ENCODE data around the gene KRTAP5-10. TPM values are rescaled to one million over a fixed set of nuclear protein-coding genes. Genes with fewer than 3 reads are reported as not detected.
"Not testable (repeated sequence)": the region's sequence is repeated elsewhere in the genome, so short reads cannot be mapped to it uniquely, and the experiment has no call there.

The KRTAP5-10 gene, protein sequence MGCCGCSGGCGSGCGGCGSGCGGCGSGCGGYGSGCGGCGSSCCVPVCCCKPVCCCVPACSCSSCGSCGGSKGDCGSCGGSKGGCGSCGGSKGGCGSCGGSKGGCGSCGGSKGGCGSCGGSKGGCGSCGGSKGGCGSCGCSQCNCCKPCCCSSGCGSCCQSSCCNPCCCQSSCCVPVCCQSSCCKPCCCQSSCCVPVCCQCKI
- total RNA-seq (0.14 TPM in 1 of 2 replicates, not detected in the other), polyA plus RNA-seq (0.23 and 0.34 TPM in 2 replicates)

GRCh38 chr11:71565263-71565662 lies at the start of gene KRTAP5-10:
Gene KRTAP5-10 (plus strand): TSS chr11:71565563. CDS start chr11:71565588, 25 bp downstream.
- no peak for DNase-seq (ENCODE audit: low read depth in 1 of 2, low spot score in 1 of 2)
- TF ChIP-seq, protein P1, sequence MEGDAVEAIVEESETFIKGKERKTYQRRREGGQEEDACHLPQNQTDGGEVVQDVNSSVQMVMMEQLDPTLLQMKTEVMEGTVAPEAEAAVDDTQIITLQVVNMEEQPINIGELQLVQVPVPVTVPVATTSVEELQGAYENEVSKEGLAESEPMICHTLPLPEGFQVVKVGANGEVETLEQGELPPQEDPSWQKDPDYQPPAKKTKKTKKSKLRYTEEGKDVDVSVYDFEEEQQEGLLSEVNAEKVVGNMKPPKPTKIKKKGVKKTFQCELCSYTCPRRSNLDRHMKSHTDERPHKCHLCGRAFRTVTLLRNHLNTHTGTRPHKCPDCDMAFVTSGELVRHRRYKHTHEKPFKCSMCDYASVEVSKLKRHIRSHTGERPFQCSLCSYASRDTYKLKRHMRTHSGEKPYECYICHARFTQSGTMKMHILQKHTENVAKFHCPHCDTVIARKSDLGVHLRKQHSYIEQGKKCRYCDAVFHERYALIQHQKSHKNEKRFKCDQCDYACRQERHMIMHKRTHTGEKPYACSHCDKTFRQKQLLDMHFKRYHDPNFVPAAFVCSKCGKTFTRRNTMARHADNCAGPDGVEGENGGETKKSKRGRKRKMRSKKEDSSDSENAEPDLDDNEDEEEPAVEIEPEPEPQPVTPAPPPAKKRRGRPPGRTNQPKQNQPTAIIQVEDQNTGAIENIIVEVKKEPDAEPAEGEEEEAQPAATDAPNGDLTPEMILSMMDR (IDR thresholded peaks at IDR 0.05; ENCODE audit: low read depth, low read length) = no peak
- H3K27me3 ChIP-seq = no peaks in the 10 kb centered on the region
- no peak within 1 kb of the TSS for H3K27ac ChIP-seq
- no peak within 1 kb of the TSS for H3K4me3 ChIP-seq
- no peaks in the 10 kb centered on the region for H3K36me3 ChIP-seq
- H3K9me3 ChIP-seq (ENCODE audit: low read depth) = no peaks in the 10 kb centered on the region
- no peaks in the 10 kb centered on the region for H3K4me1 ChIP-seq (ENCODE audit: low read depth)

DNA sequence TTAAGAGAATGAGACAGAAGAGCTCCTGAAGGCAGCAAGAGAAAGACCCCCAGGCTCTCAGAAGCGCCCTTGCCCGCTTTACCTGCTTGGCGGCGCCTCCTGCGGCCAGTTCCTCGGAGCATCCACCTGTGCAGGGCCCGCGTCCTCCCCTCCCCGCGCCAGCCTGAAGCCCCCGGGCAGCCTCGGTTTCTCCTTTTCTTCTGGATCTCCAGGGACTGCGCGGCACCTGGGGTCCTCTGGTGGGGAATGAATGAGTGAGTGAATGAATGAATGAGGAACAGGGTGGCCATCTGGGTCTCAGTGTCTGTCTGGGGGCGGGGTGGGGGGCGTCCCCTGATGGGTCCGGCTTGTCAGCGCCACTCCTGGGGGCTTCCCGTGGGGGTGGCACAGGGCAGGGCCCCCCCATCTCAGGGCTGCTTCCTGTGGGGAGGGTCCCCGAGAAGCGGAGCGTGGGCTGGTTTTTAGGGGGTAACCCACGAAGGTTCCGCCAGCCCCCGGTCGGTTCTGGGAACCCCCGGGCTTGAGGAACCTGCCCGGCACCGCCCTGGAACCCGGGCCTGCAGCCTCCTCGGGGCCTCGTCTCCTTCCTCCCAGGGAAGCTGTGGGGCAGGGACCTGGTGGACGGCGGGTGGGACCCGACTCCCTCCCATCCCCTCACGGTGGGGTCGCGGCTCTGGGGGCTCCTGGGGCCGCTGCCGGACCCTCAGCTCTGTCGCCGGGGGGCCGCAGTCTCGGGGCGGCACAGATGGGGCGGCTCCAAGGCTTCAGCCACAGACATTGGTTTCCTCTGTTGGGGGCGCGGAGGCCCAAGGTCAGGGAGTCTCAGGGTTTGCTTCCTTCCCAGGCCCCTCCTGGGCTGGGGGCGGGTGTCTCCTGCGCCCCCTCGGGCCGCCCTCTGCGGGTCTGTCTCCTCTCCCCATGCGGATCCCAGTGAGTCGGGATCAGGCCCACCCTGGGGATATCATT lies 46.6 kb upstream of the KRTAP5-10 start:
- no peaks in the 10 kb centered on the region for H3K36me3 ChIP-seq
- H3K27ac ChIP-seq = no peak overlapping the region
- no peaks in the 10 kb centered on the region for H3K4me1 ChIP-seq (ENCODE audit: low read depth)
- H3K9me3 ChIP-seq (ENCODE audit: low read depth) = no peaks in the 10 kb centered on the region
- no peaks in the 10 kb centered on the region for H3K27me3 ChIP-seq
- TF ChIP-seq, protein P1 (IDR thresholded peaks at IDR 0.05; ENCODE audit: low read depth, low read length) = no peak
- H3K4me3 ChIP-seq = no peak overlapping the region
- no peak for DNase-seq (ENCODE audit: low read depth in 1 of 2, low spot score in 1 of 2)

DNA sequence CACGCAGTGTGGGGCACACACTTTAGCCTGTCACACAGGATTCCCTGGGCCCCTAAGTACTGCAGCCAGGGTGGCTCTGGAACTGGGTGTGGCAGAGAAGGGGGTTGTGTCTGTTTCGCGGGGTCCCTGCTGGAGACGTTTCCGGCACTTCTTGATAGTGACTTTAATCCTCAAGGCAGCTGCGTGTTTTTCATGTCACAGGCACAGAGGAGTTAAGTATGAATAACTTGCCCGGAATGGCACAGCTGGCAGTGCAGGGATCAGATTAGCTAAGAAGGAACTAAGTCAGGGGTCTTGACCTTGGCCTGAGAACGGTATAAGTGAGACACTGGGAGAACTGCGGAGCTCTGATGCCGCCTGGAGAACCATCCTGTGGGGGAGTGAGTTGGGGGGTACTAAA lies 45.8 kb upstream of the KRTAP5-10 start:
- H3K27ac ChIP-seq = no peak overlapping the region
- TF ChIP-seq, protein P1 (IDR thresholded peaks at IDR 0.05; ENCODE audit: low read depth, low read length) = no peak
- H3K9me3 ChIP-seq (ENCODE audit: low read depth) = no peaks in the 10 kb centered on the region
- no peaks in the 10 kb centered on the region for H3K27me3 ChIP-seq
- no peaks in the 10 kb centered on the region for H3K36me3 ChIP-seq
- H3K4me3 ChIP-seq = no peak overlapping the region
- no peak for DNase-seq (ENCODE audit: low read depth in 1 of 2, low spot score in 1 of 2)
- no peaks in the 10 kb centered on the region for H3K4me1 ChIP-seq (ENCODE audit: low read depth)

GRCh38 chr11:71525188-71525937 lies 40.0 kb upstream of the KRTAP5-10 start:
- Histone ChIP-seq H3K9me3 (ENCODE audit: low read depth) (no peaks in the 10 kb centered on the region), H3K27ac (no peak overlapping the region)
- TF ChIP-seq, protein P1 (IDR thresholded peaks at IDR 0.05; ENCODE audit: low read depth, low read length) = no peak

DNA sequence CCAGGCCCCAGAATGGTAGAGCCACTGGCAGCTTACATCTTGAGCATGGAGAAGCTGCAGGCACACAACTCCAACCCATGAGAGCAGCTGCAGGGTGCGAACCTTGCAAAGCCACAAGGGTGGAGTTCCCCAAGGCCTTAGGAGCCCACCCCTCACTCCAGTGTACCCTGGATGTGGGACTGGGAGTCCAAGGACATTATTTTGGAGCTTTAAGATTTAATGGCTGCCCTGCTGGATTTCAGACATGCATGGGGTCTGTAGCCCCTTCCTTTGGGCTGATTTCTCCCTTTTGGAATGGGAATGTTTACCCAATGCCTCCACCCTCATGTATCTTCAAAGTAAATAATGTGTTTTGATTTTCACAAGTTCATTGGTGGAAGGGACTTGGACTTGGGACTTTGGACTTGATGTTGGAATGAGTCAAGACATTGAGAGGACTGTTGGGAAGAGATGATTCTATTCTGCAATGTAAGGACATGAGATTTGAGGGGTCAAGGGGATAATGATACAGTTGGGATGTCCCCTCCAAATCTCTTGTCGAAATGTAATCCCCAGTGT lies 39.3 kb upstream of the KRTAP5-10 start:
- DNase-seq (ENCODE audit: low read depth in 1 of 2, low spot score in 1 of 2) = no peak
- Histone ChIP-seq H3K27ac (no peak overlapping the region), H3K9me3 (ENCODE audit: low read depth) (no peaks in the 10 kb centered on the region), H3K4me3 (no peak overlapping the region), H3K4me1 (ENCODE audit: low read depth) (no peaks in the 10 kb centered on the region), H3K27me3 (no peaks in the 10 kb centered on the region), H3K36me3 (no peaks in the 10 kb centered on the region)
- TF ChIP-seq, protein P1 (IDR thresholded peaks at IDR 0.05; ENCODE audit: low read depth, low read length) = no peak

More at GRCh38 chr11:71525188-71525937, 40.0 kb upstream of the KRTAP5-10 start:
- no peak for DNase-seq (ENCODE audit: low read depth in 1 of 2, low spot score in 1 of 2)
- Histone ChIP-seq H3K4me3 (no peak overlapping the region), H3K36me3 (no peaks in the 10 kb centered on the region), H3K27me3 (no peaks in the 10 kb centered on the region), H3K4me1 (ENCODE audit: low read depth) (no peaks in the 10 kb centered on the region)

DNA sequence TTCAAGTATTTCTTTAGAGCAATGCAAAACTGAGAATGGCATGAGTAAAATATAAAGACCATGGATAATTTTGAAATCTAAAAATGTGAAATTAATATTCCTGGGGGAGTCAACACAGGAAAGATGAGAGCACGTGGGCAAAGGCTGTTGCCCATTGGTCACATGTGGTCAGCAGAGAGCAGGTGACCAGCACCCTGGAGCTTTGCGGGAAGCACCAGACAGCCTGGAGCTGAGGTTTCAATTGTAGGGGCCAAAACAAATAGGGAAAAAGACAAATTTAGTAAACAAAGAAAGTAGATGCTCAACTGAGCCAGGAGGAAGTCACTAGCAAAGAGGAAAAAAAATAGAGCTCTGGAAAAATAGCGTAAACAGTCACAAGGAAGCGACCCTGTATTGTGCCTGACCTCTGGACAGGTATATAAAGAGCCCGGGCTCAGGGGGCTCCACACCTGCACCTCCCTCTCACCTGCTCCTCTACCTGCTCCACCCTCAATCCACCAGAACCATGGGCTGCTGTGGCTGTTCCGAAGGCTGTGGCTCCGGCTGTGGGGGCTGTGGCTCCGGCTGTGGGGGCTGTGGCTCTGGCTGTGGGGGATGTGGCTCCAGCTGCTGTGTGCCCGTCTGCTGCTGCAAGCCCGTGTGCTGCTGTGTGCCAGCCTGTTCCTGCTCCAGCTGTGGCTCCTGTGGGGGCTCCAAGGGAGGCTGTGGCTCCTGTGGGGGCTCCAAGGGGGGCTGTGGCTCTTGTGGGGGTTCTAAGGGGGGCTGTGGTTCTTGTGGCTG lies 38.4 kb upstream of the KRTAP5-10 start, which contains the start of gene KRTAP5-7:
Gene KRTAP5-7 (plus strand): TSS at position 472 of the 780 bp plus-strand sequence. CDS start 34 bp downstream, at position 506.
- not testable (repeated sequence) for DNase-seq (ENCODE audit: low read depth in 1 of 2, low spot score in 1 of 2); H3K27me3 ChIP-seq; H3K4me3 ChIP-seq

More for the DNA sequence above, 38.4 kb upstream of the KRTAP5-10 start, which contains the start of gene KRTAP5-7:
- H3K36me3 ChIP-seq; H3K4me1 ChIP-seq (ENCODE audit: low read depth); H3K9me3 ChIP-seq (ENCODE audit: low read depth); H3K27ac ChIP-seq: not testable (repeated sequence)
